MG63 (cell line): ENCODE data around the gene OXLD1. TPM values are rescaled to one million over a fixed set of nuclear protein-coding genes. Genes with fewer than 3 reads are reported as not detected.

Source experiments
- DNase-seq: peaks from one replicate; pipeline ENCODE4 v3.0.0-alpha.2; 2020
- H3K27me3 ChIP-seq: fragments of 250-450 bp; sonication (Bioruptor Pico); 2 replicates; pipeline ENCODE4 v1.5.1; 2020; ENCODE audit warnings: mild to moderate bottlenecking, moderate library complexity
- H3K36me3 ChIP-seq: fragments of 250-450 bp; sonication (Bioruptor Pico); 2 replicates; pipeline ENCODE4 v1.5.1; 2020; ENCODE audit warnings: mild to moderate bottlenecking, moderate library complexity
- H3K4me3 ChIP-seq: fragments of 250-450 bp; sonication (Bioruptor Pico); 2 replicates; pipeline ENCODE4 v1.5.1; 2020; ENCODE audit warnings: mild to moderate bottlenecking, moderate library complexity
- H3K9me3 ChIP-seq: fragments of 250-450 bp; sonication (Bioruptor Pico); 2 replicates; pipeline ENCODE4 v1.5.1; 2020; ENCODE audit warnings: mild to moderate bottlenecking, moderate library complexity
- total RNA-seq: library from RNA; depleted of rRNA; stranded (reverse); fragments of >200 nt; shearing (Covaris generic); gene quantifications from 2 replicates; pipeline ENCODE4 v1.2.3, GENCODE V29; 2014; ENCODE audit warnings: low replicate concordance; rRNA removed

OXLD1 gene
- total RNA-seq: 61.1 and 64.7 TPM in 2 replicates

DNA sequence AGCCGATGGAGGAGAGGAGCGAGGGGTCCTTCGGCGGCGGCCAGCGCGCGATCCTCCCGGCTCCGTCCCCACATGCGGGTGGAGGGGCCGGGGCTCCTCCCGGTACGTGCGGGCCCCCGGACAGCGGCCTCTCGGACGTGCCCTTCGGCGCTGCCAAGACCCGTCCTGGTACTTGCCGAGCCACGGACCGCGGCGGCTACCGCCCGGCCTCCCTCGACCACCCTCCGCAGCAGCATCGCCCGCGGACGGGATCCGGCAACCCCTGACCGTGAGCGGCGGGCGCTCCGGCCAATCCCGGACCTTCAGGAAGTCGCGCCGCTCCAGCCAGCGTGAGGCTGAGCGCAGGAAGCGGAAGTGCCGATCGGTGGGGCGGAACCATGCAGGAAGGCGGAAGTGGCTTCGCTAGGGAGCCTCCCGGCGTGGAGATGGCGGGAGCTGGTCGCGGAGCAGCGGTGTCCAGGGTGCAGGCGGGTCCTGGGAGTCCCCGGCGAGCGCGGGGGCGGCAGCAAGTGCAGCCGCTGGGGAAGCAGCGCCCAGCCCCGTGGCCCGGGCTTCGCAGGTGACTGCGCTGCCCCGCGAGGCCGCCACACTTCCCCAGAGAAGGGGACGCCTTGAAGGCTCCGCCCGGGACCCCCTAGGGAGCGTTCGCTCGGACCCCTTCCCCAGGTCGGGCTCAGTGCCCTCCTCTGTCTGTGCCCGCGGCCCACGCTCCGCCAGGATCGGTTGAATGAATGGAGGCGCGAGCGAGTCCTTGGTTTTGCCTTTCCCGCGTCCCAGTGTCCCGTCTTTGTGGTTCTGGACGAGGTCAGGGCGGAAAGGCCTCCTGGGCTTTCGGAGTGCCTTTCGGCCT is at the start of gene OXLD1, which contains the start of gene CCDC137:
Gene OXLD1, minus strand, starts transcription at position 264 of the 850 bp plus-strand sequence. Its CDS starts 28 bp downstream, at position 236.
Gene CCDC137, plus strand, starts transcription at position 396 of the 850 bp plus-strand sequence. Its CDS starts 30 bp downstream, at position 426.
- Histone ChIP-seq H3K27me3 (no peaks in the 10 kb centered on the region), H3K9me3 (no peaks in the 10 kb centered on the region), H3K4me3 (peak within 1 kb of the TSS; percentile 90), H3K36me3 (peaks cover 56% of the 10 kb centered on the region)
- peak; percentile 99 for DNase-seq

DNA sequence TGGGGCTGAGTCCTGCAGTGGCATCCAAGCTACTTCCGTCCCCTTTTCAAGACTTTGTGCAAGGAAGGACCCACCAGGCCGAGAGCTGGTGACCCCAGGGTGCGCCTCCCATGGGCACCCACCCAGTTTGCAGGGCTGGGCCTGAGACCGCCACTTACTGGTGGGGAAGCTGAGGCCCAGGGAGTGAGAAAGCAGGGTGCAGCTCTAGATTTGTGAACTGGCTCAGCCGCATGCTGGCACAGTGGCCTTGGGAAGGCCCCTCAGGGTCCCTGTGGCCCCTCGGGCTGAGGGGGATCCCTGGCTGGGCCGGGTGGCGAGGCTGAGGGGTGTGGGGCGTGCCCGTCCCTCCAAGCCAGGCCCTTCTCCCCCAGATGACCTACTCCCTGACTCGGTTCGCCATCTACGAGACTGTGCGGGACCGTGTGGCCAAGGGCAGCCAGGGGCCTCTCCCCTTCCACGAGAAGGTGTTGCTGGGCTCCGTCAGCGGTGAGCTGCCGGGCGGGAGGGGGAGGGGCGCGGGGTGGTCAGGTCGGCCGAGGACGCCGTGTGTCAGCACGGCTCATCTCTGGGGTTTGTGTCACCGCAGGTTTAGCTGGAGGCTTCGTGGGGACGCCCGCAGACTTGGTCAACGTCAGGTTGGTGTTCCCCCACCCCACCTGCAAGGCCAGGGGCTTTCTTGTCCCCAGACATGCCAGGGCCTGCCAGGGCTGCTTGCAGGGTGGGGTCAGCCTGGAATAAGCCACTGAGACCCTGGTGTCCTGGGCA is 48.9 kb upstream of the OXLD1 start:
- no peaks in the 10 kb centered on the region for H3K9me3 ChIP-seq
- H3K4me3 ChIP-seq: no peak overlapping the region
- no peaks in the 10 kb centered on the region for H3K27me3 ChIP-seq

DNA sequence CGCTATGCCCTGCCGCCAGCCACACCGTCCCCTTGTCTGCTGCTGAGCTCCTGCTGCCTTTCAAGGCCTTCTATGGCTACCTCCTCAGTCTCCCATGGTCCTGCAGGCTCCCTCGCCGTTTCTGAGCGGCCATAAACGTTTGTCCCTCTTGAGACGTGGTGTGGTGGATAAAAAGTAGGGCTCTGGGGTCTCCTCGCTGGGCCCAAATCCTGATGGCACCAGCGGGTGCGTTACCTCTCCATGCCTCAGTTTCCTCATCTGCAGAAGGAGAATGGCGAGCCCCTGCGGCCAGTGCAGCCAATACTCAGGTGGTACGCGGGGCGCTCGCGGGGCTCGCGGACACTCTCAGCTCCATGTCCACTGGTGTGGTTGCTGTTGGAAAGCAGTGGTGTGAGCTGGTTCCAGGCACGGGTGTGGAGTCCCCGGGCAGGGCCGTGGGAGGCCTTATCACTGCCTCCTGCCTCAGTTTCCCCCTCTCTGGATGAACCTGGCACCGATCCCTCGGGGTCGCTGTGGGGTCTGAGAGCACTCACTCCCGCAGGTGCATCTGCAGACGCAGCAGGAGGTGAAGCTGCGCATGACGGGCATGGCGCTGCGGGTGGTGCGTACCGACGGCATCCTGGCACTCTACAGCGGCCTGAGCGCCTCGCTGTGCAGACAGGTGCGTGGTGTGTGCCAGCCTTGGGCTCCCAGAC is 48.2 kb upstream of the OXLD1 start:
- no peaks in the 10 kb centered on the region for H3K27me3 ChIP-seq
- no peak overlapping the region; the same call in 1 of the 2 replicates for H3K4me3 ChIP-seq
- no peaks in the 10 kb centered on the region for H3K9me3 ChIP-seq
- DNase-seq: no peak
- H3K36me3 ChIP-seq: peaks cover 30% of the 10 kb centered on the region

More for the DNA sequence above, 48.9 kb upstream of the OXLD1 start:
- H3K36me3 ChIP-seq: peaks cover 30% of the 10 kb centered on the region
- no peak for DNase-seq

DNA sequence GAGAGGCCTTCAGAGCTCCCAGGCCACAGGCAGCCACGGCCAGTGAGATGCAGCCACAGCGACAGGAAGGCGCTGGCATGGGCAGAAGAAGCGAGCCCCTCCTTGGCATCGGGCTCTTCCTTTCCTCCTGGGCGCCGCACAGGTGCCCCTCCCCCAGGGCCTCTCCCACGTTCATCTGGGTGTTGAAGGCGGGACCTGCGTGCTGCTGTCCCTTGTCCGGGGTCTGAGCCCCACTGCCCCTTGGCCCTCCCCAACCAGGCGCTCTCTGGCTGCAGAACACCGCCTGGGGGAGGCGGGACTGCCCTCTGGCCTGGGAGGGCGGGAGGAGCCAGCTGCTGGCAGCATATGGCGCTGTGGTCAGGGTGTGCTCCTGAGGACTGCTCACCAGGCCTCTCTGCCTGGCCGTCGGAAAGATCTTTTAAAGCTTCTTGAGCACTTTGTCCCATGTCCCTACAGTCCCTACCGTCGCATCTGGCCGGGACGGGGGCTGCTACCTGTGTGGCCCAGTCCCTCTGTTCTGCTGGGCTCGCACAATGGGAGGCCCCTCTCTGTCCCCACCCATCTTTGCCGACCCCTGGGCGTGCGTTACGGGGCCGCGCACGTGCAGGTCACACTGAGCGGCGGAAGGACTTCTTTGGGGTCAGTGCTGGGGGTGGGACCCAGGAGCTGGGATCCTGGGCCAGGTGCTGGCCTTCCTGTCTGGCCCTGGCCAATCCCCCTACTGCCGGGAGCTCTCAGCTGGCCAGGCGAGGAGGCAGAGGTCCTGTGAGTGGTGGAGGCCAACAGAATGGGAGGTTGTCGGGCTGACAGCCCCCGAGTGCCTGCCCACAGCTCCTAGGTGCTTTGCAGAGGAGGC is 47.4 kb upstream of the OXLD1 start:
- peak; percentile 69 for DNase-seq
- peak overlapping the region; percentile 58 for H3K4me3 ChIP-seq

GRCh38 chr17:81713004-81713555 is 46.7 kb upstream of the OXLD1 start:
- H3K36me3 ChIP-seq: peaks cover 39% of the 10 kb centered on the region
- H3K27me3 ChIP-seq: no peaks in the 10 kb centered on the region
- DNase-seq: no peak
- H3K9me3 ChIP-seq: no peaks in the 10 kb centered on the region
- peak overlapping the region; percentile 58 for H3K4me3 ChIP-seq

More for the DNA sequence above, 47.4 kb upstream of the OXLD1 start:
- Histone ChIP-seq H3K27me3 (no peaks in the 10 kb centered on the region), H3K9me3 (no peaks in the 10 kb centered on the region), H3K36me3 (peaks cover 36% of the 10 kb centered on the region)

- peak overlapping the region; percentile 58 for H3K4me3 ChIP-seq
- DNase-seq: peak; percentile 41
- no peaks in the 10 kb centered on the region for H3K9me3 ChIP-seq
- H3K27me3 ChIP-seq: no peaks in the 10 kb centered on the region
- H3K36me3 ChIP-seq: peaks cover 41% of the 10 kb centered on the region
These were observed 46.1 kb upstream of the OXLD1 start for GRCh38 chr17:81712468-81713003.

GRCh38 chr17:81711814-81712467 is 45.5 kb upstream of the OXLD1 start, which contains the start of gene SLC25A10:
TSS of gene SLC25A10 (plus strand) at chr17:81712284. CDS start at chr17:81712427, 143 bp downstream.
- Histone ChIP-seq H3K9me3 (no peaks in the 10 kb centered on the region), H3K27me3 (no peaks in the 10 kb centered on the region), H3K4me3 (peak within 1 kb of the TSS; percentile 58), H3K36me3 (peaks cover 42% of the 10 kb centered on the region)
- DNase-seq: peak; percentile 91

- H3K27me3 ChIP-seq: no peaks in the 10 kb centered on the region
- DNase-seq: no peak
- H3K4me3 ChIP-seq: no peak overlapping the region; the same call in 1 of the 2 replicates
- no peaks in the 10 kb centered on the region for H3K9me3 ChIP-seq
- H3K36me3 ChIP-seq: peaks cover 50% of the 10 kb centered on the region
These were observed 44.3 kb upstream of the OXLD1 start for GRCh38 chr17:81710514-81711308.

- Histone ChIP-seq H3K9me3 (no peaks in the 10 kb centered on the region), H3K27me3 (no peaks in the 10 kb centered on the region), H3K4me3 (no peak overlapping the region), H3K36me3 (peaks cover 53% of the 10 kb centered on the region)
- DNase-seq: no peak
These were observed 42.4 kb upstream of the OXLD1 start for GRCh38 chr17:81708739-81709185.

GRCh38 chr17:81707725-81708646 is 41.6 kb upstream of the OXLD1 start:
- H3K36me3 ChIP-seq: peaks cover 55% of the 10 kb centered on the region
- H3K4me3 ChIP-seq: no peak overlapping the region
- H3K9me3 ChIP-seq: no peaks in the 10 kb centered on the region
- no peak for DNase-seq
- H3K27me3 ChIP-seq: no peaks in the 10 kb centered on the region

DNA sequence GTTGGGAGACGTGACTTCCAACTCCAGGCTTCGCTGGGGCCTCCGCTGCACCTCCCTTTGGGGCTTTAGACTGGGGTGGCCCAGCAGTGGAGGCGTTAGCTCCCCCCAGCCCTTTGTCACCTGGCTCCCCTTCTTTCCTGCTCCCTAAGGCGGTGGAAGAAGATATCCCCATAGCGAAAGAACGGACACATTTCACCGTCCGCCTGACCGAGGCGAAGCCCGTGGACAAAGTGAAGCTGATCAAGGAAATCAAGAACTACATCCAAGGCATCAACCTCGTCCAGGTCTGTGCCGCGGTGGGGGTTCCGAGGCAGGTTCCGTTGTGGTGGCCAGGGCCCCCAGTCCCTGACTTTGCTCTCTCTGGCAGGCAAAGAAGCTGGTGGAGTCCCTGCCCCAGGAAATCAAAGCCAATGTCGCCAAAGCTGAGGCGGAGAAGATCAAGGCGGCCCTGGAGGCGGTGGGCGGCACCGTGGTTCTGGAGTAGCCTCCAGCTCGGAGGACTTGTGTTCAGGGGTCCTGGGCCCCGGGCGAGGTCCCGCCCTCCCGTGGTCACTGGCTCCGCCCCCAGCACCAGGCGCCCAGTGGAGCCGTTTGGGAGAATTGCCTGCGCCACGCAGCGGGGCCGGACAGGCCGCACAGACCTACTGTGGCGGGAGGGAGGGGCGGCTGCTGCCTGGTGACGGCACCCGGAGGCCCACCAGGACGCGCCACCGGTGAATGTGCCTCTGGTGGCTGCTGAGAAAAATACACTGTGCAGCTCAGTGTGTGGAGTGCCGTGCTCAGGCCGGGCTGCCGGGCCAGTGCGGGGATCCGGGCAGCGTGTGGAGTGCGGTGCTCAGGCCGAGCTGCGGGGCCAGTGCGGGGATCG is 40.6 kb upstream of the OXLD1 start:
- H3K36me3 ChIP-seq: peaks cover 65% of the 10 kb centered on the region
- DNase-seq: no peak
- H3K4me3 ChIP-seq: no peak overlapping the region
- H3K9me3 ChIP-seq: no peaks in the 10 kb centered on the region
- H3K27me3 ChIP-seq: no peaks in the 10 kb centered on the region

GRCh38 chr17:81706232-81706611 is 39.8 kb upstream of the OXLD1 start:
- Histone ChIP-seq H3K9me3 (no peaks in the 10 kb centered on the region), H3K36me3 (peaks cover 73% of the 10 kb centered on the region), H3K4me3 (no peak overlapping the region), H3K27me3 (no peaks in the 10 kb centered on the region)
- no peak for DNase-seq
